GM10248 (cell line): ENCODE measurements around the gene MTMR1.

Source experiments
- CTCF ChIA-PET: fragments of 300-600 bp; sonication (Branson Sonifier 250); formaldehyde crosslinking; extraction: SDS; loops from one replicate; lab custom pipeline; 2021; ENCODE audit warnings: antibody characterized with exemption; lab: Yijun Ruan, JAX
- POLR2A ChIA-PET: fragments of 350-650 bp; sonication (Branson Sonifier 250); formaldehyde crosslinking; extraction: SDS; loops from one replicate; lab custom pipeline; 2020; ENCODE audit warnings: antibody characterized with exemption; lab: Yijun Ruan, JAX
- DNase-seq: peaks from one replicate; pipeline ENCODE4 v3.0.0; 2012; ENCODE audit errors: extremely low spot score
- CTCF ChIP-seq: IDR thresholded peaks from 2 replicates; pipeline ENCODE4 v1.5.1; 2012; ENCODE audit warnings: mild to moderate bottlenecking, low read depth; ENCODE audit errors: extremely low read depth, missing control alignments, control extremely low read depth

Gene MTMR1

GRCh38 chrX:150683112-150683511 is 10.1 kb upstream of the MTMR1 start:
- no peak for TF ChIP-seq CTCF
- POLR2A ChIA-PET, result no interaction called here
- CTCF ChIA-PET, result interaction anchor here (0.7 to 1.9 kb wide), 16 partner anchors 8 to 234 kb away, joined by 3 to 26 read pairs (median 6); partner anchors contain the start of gene MTMR1
- DNase-seq, result no peak

- POLR2A ChIA-PET, result no interaction called here
- peak; percentile 18 for TF ChIP-seq CTCF
These were observed 9.6 kb upstream of the MTMR1 start for GRCh38 chrX:150683536-150684146.

GRCh38 chrX:150688911-150689451 is 4.2 kb upstream of the MTMR1 start:
- DNase-seq, result no peak
- POLR2A ChIA-PET, result no interaction called here
- TF ChIP-seq CTCF, result no peak
- CTCF ChIA-PET, result interaction anchor here (1.4 kb wide), 1 partner anchor 14 kb away, joined by 5 read pairs; no protein-coding TSS in a partner anchor

More at GRCh38 chrX:150683536-150684146, 9.6 kb upstream of the MTMR1 start:
- CTCF ChIA-PET, result interaction anchor here (0.7 to 1.9 kb wide), 17 partner anchors 9 to 722 kb away, joined by 3 to 26 read pairs (median 6); partner anchors contain the start of gene MTMR1
- peak; percentile 37 for DNase-seq

GRCh38 chrX:150690126-150690525 is 3.1 kb upstream of the MTMR1 start:
- TF ChIP-seq CTCF, result no peak
- ChIA-PET POLR2A (no interaction called here), CTCF (interaction anchor here (3.0 kb wide), 1 partner anchor 25 kb away, joined by 11 read pairs; no protein-coding TSS in a partner anchor)
- no peak for DNase-seq

GRCh38 chrX:150692296-150692695 is 900 bp upstream of the MTMR1 start:
- TF ChIP-seq CTCF, result no peak
- no peak for DNase-seq
- POLR2A ChIA-PET, result no interaction called here
- CTCF ChIA-PET, result interaction anchor here (1.3 to 3.0 kb wide), 4 partner anchors 9 to 26 kb away, joined by 3 to 15 read pairs (median 7); no protein-coding TSS in a partner anchor

- POLR2A ChIA-PET, result interaction anchor here (0.6 kb wide), 1 partner anchor 10 kb away, joined by 3 read pairs; no protein-coding TSS in a partner anchor
- TF ChIP-seq CTCF, result no peak
- DNase-seq, result peak; percentile 87
- CTCF ChIA-PET, result interaction anchor here (1.1 to 2.8 kb wide), 4 partner anchors 9 to 24 kb away, joined by 3 to 13 read pairs (median 4); no protein-coding TSS in a partner anchor
These were observed 754 bp downstream of the MTMR1 start for GRCh38 chrX:150693725-150694574.
